ENCODE measurements around the gene SULT1C4.

DNA sequence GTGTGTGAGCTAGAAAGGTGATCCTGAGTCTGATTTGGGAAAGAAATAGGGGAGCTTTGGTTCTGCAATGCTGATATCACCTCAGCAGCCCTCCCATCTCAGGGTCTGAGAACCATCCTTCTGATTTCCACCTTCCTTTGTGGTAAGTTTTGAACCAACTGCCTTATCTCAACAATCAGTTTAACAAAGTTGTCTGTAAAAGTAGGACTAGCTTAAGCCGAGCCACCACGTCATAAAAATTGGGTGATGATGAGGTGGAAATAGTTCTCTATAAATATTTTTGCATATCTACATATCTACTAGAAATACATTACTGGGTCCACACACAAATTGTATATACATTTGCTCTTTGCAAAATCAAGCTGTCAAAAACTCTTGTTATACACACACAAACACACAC lies 1.1 kb downstream of the SULT1C4 start:
- TF ChIP-seq, protein P1, sequence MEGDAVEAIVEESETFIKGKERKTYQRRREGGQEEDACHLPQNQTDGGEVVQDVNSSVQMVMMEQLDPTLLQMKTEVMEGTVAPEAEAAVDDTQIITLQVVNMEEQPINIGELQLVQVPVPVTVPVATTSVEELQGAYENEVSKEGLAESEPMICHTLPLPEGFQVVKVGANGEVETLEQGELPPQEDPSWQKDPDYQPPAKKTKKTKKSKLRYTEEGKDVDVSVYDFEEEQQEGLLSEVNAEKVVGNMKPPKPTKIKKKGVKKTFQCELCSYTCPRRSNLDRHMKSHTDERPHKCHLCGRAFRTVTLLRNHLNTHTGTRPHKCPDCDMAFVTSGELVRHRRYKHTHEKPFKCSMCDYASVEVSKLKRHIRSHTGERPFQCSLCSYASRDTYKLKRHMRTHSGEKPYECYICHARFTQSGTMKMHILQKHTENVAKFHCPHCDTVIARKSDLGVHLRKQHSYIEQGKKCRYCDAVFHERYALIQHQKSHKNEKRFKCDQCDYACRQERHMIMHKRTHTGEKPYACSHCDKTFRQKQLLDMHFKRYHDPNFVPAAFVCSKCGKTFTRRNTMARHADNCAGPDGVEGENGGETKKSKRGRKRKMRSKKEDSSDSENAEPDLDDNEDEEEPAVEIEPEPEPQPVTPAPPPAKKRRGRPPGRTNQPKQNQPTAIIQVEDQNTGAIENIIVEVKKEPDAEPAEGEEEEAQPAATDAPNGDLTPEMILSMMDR (IDR thresholded peaks at IDR 0.05), result no peak
- TF ChIP-seq POLR2AphosphoS5 (IDR thresholded peaks at IDR 0.05; ENCODE audit: low read depth, low read length) (no peak), TCF7L2 (IDR thresholded peaks at IDR 0.05; ENCODE audit: low read depth, low read length) (no peak), SIN3A (IDR thresholded peaks at IDR 0.05; ENCODE audit: borderline replicate concordance, insufficient read depth, low read depth, low read length) (no peak)
- TF ChIP-seq, protein P2, sequence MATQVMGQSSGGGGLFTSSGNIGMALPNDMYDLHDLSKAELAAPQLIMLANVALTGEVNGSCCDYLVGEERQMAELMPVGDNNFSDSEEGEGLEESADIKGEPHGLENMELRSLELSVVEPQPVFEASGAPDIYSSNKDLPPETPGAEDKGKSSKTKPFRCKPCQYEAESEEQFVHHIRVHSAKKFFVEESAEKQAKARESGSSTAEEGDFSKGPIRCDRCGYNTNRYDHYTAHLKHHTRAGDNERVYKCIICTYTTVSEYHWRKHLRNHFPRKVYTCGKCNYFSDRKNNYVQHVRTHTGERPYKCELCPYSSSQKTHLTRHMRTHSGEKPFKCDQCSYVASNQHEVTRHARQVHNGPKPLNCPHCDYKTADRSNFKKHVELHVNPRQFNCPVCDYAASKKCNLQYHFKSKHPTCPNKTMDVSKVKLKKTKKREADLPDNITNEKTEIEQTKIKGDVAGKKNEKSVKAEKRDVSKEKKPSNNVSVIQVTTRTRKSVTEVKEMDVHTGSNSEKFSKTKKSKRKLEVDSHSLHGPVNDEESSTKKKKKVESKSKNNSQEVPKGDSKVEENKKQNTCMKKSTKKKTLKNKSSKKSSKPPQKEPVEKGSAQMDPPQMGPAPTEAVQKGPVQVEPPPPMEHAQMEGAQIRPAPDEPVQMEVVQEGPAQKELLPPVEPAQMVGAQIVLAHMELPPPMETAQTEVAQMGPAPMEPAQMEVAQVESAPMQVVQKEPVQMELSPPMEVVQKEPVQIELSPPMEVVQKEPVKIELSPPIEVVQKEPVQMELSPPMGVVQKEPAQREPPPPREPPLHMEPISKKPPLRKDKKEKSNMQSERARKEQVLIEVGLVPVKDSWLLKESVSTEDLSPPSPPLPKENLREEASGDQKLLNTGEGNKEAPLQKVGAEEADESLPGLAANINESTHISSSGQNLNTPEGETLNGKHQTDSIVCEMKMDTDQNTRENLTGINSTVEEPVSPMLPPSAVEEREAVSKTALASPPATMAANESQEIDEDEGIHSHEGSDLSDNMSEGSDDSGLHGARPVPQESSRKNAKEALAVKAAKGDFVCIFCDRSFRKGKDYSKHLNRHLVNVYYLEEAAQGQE (IDR thresholded peaks at IDR 0.05; ENCODE audit: insufficient read depth in 1 of 2, low read depth in 2 of 2, low read length in 1 of 2), result no peak

Data from Panc1 (cell line).